ENCODE results near the gene CCNC. TPM values are rescaled to one million over a fixed set of nuclear protein-coding genes. Genes with fewer than 3 reads are reported as not detected.

CCNC gene
- total RNA-seq, 6 experiments from 2014 or later: 30.8 to 45.5 (median 36.0) TPM

- H3K9me3 ChIP-seq: no peaks in the 10 kb centered on the region
- no peak for DNase-seq
- intact Hi-C loops (cut with DNase I): no loop called here
- H3K27me3 ChIP-seq: no peaks in the 10 kb centered on the region
- 100% methylated on average over 2 of the region's 2 CpGs for WGBS (ENCODE audit: insufficient coverage, low coverage, low lambda C conversion rate, missing lambda C conversion rate)
- no peak overlapping the region for H3K4me3 ChIP-seq
- H3K27ac ChIP-seq: no peak overlapping the region
- TF ChIP-seq CTCF (IDR thresholded peaks at IDR 0.05) (no peak), POLR2A (IDR thresholded peaks at IDR 0.05) (no peak)
- H3K4me1 ChIP-seq: no peaks in the 10 kb centered on the region
- ATAC-seq: no peak
- H3K36me3 ChIP-seq: peaks cover 0 to 46% (median 9%) of the 10 kb centered on the region in 4 donors
These were observed 14.6 kb downstream of the CCNC start for GRCh38 chr6:99553888-99554287.

GRCh38 chr6:99550046-99550748, 18.3 kb downstream of the CCNC start:
- Histone ChIP-seq H3K36me3 (peaks cover 0 to 33% (median 10%) of the 10 kb centered on the region in 4 donors), H3K27ac (no peak overlapping the region), H3K27me3 (no peaks in the 10 kb centered on the region), H3K4me1 (no peaks in the 10 kb centered on the region), H3K4me3 (no peak overlapping the region), H3K9me3 (no peaks in the 10 kb centered on the region)
- WGBS (ENCODE audit: insufficient coverage, low coverage, low lambda C conversion rate, missing lambda C conversion rate): 96% methylated on average over 3 of the region's 3 CpGs
- TF ChIP-seq POLR2A (IDR thresholded peaks at IDR 0.05) (no peak), CTCF (IDR thresholded peaks at IDR 0.05) (no peak)
- ATAC-seq (no peak), DNase-seq (no peak)
- intact Hi-C loops (cut with DNase I): no loop called here

GRCh38 chr6:99548706-99549105, 19.8 kb downstream of the CCNC start:
- Histone ChIP-seq H3K36me3 (peaks cover 0 to 31% (median 10%) of the 10 kb centered on the region in 4 donors), H3K4me1 (no peaks in the 10 kb centered on the region), H3K9me3 (no peaks in the 10 kb centered on the region), H3K4me3 (no peak overlapping the region), H3K27ac (no peak overlapping the region), H3K27me3 (no peaks in the 10 kb centered on the region)
- intact Hi-C loops (cut with DNase I): no loop called here
- ATAC-seq: no peak
- no peak for TF ChIP-seq CTCF (IDR thresholded peaks at IDR 0.05)
- no peak for TF ChIP-seq POLR2A (IDR thresholded peaks at IDR 0.05)
- no peak for DNase-seq
- WGBS (ENCODE audit: insufficient coverage, low coverage, low lambda C conversion rate, missing lambda C conversion rate): 96% methylated on average over 4 of the region's 4 CpGs

GRCh38 chr6:99547526-99547925, 20.9 kb downstream of the CCNC start:
- Histone ChIP-seq H3K4me3 (no peak overlapping the region), H3K4me1 (no peaks in the 10 kb centered on the region), H3K36me3 (peaks cover 0 to 31% (median 10%) of the 10 kb centered on the region in 4 donors), H3K27ac (no peak overlapping the region), H3K27me3 (no peaks in the 10 kb centered on the region), H3K9me3 (no peaks in the 10 kb centered on the region)
- no peak for ATAC-seq
- TF ChIP-seq CTCF (IDR thresholded peaks at IDR 0.05) (no peak), POLR2A (IDR thresholded peaks at IDR 0.05) (no peak)
- intact Hi-C loops (cut with DNase I): no loop called here
- no peak for DNase-seq
- 86% methylated on average over 4 of the region's 4 CpGs for WGBS (ENCODE audit: insufficient coverage, low coverage, low lambda C conversion rate, missing lambda C conversion rate)

Measured in right lobe of liver (tissue), 6 donors.